Loucy (cell line): ENCODE results near the gene STAT5B.

Experiments
- H2AFZ ChIP-seq: fragments of 200-600 bp; sonication (generic); 2 replicates; pipeline ENCODE4 v1.6.0; 2016; ENCODE audit warnings: antibody characterized with exemption, mild to moderate bottlenecking, low read length, moderate library complexity
- H3F3A ChIP-seq: fragments of 200-600 bp; 2 replicates; pipeline ENCODE4 v1.6.0; 2016; ENCODE audit warnings: antibody characterized with exemption, low read depth, mild to moderate bottlenecking
- H3K27me3 ChIP-seq: fragments of 200-600 bp; sonication (generic); 2 replicates; pipeline ENCODE4 v1.6.1; 2014; ENCODE audit warnings: low read length, mild to moderate bottlenecking; ENCODE audit not compliant: insufficient read depth, poor library complexity, severe bottlenecking
- H3K36me3 ChIP-seq: fragments of 200-600 bp; sonication (generic); 2 replicates; pipeline ENCODE4 v1.6.1; 2016; ENCODE audit warnings: low read length; ENCODE audit not compliant: insufficient read depth
- H3K4me1 ChIP-seq: fragments of 200-600 bp; sonication (generic); 2 replicates; pipeline ENCODE4 v1.5.1; 2014; ENCODE audit warnings: low read length, mild to moderate bottlenecking; ENCODE audit not compliant: insufficient read depth, poor library complexity, severe bottlenecking
- H3K4me2 ChIP-seq: fragments of 200-600 bp; sonication (generic); 2 replicates; pipeline ENCODE4 v1.6.0; 2014; ENCODE audit warnings: antibody characterized with exemption, low read length, low read depth, mild to moderate bottlenecking; ENCODE audit not compliant: poor library complexity, severe bottlenecking
- H3K4me3 ChIP-seq: fragments of 200-600 bp; sonication (generic); 2 replicates; pipeline ENCODE4 v1.5.1; 2014; ENCODE audit warnings: low read length, mild to moderate bottlenecking, mixed read lengths; ENCODE audit not compliant: poor library complexity, severe bottlenecking
- H3K79me2 ChIP-seq: fragments of 200-600 bp; sonication (generic); 2 replicates; pipeline ENCODE4 v1.6.1; 2014; ENCODE audit warnings: low read length; ENCODE audit not compliant: insufficient read depth
- H3K9ac ChIP-seq: fragments of 200-600 bp; sonication (generic); 2 replicates; pipeline ENCODE4 v1.6.0; 2014; ENCODE audit warnings: mild to moderate bottlenecking, low read depth, low read length, moderate library complexity; ENCODE audit not compliant: poor library complexity, severe bottlenecking
- H3K9me2 ChIP-seq: fragments of 200-600 bp; sonication (generic); replicated peaks from 2 replicates; pipeline ENCODE4 v1.6.1; 2016; ENCODE audit warnings: low read depth, low read length, mixed read lengths
- H3K9me3 ChIP-seq: fragments of 200-600 bp; sonication (generic); 2 replicates; pipeline ENCODE4 v1.6.1; 2014; ENCODE audit warnings: mild to moderate bottlenecking, antibody characterized with exemption, low read length, low read depth; ENCODE audit not compliant: insufficient read depth
- H4K20me1 ChIP-seq: fragments of 200-600 bp; sonication (generic); 2 replicates; pipeline ENCODE4 v1.6.0; 2014; ENCODE audit warnings: antibody characterized with exemption, low read length, mild to moderate bottlenecking; ENCODE audit not compliant: insufficient read depth, poor library complexity, severe bottlenecking
- CTCF ChIP-seq: fragments of 200-600 bp; sonication (generic); conservative IDR thresholded peaks from 2 replicates; pipeline ENCODE4 v1.5.1; 2014; ENCODE audit warnings: mild to moderate bottlenecking, antibody characterized with exemption, low read length
- EZH2phosphoT487 ChIP-seq: fragments of 200-600 bp; IDR thresholded peaks from 2 replicates; pipeline ENCODE4 v1.6.1; 2018; ENCODE audit warnings: antibody characterized with exemption, mild to moderate bottlenecking, moderate library complexity, borderline replicate concordance

STAT5B gene

GRCh38 chr17:42271006-42271778 is 5.0 kb downstream of the STAT5B start:
- Histone ChIP-seq H3K4me1 (peaks cover 79% of the 10 kb centered on the region), H3K9me3 (no peaks in the 10 kb centered on the region), H3K27me3 (no peaks in the 10 kb centered on the region), H3K9me2 (no peaks in the 10 kb centered on the region), H4K20me1 (peaks cover 82% of the 10 kb centered on the region), H3K9ac (peak overlapping the region; percentile 98), H3F3A (no peaks in the 10 kb centered on the region), H3K79me2 (peaks cover 98% of the 10 kb centered on the region), H2AFZ (no peak overlapping the region), H3K36me3 (no peaks in the 10 kb centered on the region), H3K4me2 (peak overlapping the region; percentile 94), H3K4me3 (peak overlapping the region; percentile 97)
- TF ChIP-seq CTCF (no peak), EZH2phosphoT487 (no peak)

GRCh38 chr17:42270596-42270995 is 5.6 kb downstream of the STAT5B start:
- no peaks in the 10 kb centered on the region for H3K9me3 ChIP-seq
- peaks cover 88% of the 10 kb centered on the region for H4K20me1 ChIP-seq
- H3K9ac ChIP-seq, result peak overlapping the region; percentile 98
- H3F3A ChIP-seq, result no peaks in the 10 kb centered on the region
- H3K27me3 ChIP-seq, result no peaks in the 10 kb centered on the region
- H2AFZ ChIP-seq, result no peak overlapping the region
- H3K4me2 ChIP-seq, result peak overlapping the region; percentile 94
- H3K79me2 ChIP-seq, result peaks cover 100% of the 10 kb centered on the region
- peaks cover 78% of the 10 kb centered on the region for H3K4me1 ChIP-seq
- H3K36me3 ChIP-seq, result no peaks in the 10 kb centered on the region
- peak overlapping the region; percentile 97 for H3K4me3 ChIP-seq
- TF ChIP-seq EZH2phosphoT487 (no peak), CTCF (no peak)
- H3K9me2 ChIP-seq, result no peaks in the 10 kb centered on the region

- Histone ChIP-seq H3K27me3 (no peaks in the 10 kb centered on the region), H3K79me2 (peaks cover 100% of the 10 kb centered on the region), H4K20me1 (peaks cover 86% of the 10 kb centered on the region), H3F3A (no peaks in the 10 kb centered on the region), H3K36me3 (no peaks in the 10 kb centered on the region), H3K9ac (peak overlapping the region; percentile 98), H3K9me2 (no peaks in the 10 kb centered on the region), H2AFZ (no peak overlapping the region), H3K4me3 (peak overlapping the region; percentile 97), H3K9me3 (no peaks in the 10 kb centered on the region), H3K4me2 (peak overlapping the region; percentile 94), H3K4me1 (peaks cover 73% of the 10 kb centered on the region)
- TF ChIP-seq EZH2phosphoT487 (no peak), CTCF (no peak)
Measured at GRCh38 chr17:42270170-42270535, 6.0 kb downstream of the STAT5B start.
